PC-3 (cell line): ENCODE results near the gene WEE2.

Experiments used
- CTCF ChIP-seq: fragments of 300-600 bp; sonication (generic); conservative IDR thresholded peaks from 2 replicates; pipeline ENCODE4 v1.5.1; 2017; ENCODE audit warnings: antibody characterized with exemption, low read depth, mild to moderate bottlenecking, low read length
- EZH2 ChIP-seq: fragments of 300-600 bp; sonication (generic); IDR thresholded peaks from one replicate; pipeline ENCODE4 v1.6.1; 2017; ENCODE audit warnings: antibody characterized with exemption, mild to moderate bottlenecking, low read length; ENCODE audit not compliant: unreplicated experiment

- TF ChIP-seq CTCF (no peak), EZH2 (no peak)
Measured at GRCh38 chr7:141700296-141700847, 7.8 kb upstream of the WEE2 start.
